HepG2 (cell line): ENCODE data around the gene RPL37A. TPM values are rescaled to one million over a fixed set of nuclear protein-coding genes. Genes with fewer than 3 reads are reported as not detected.

Experiments
- ATAC-seq: fragments of 200-7000 bp; cut with Tn5 transposase; 3 replicates; pipeline ENCODE4 v1.9.1; 2020; ENCODE audit warnings: mild to moderate bottlenecking, moderate library complexity
- BruUV-seq: library from RNA; stranded (reverse); fragments of 400-500 nt; replicated peaks from 2 replicates; lab custom pipeline; 2021; lab: Mats Ljungman, UMichigan
- CTCF ChIA-PET: fragments of 300-600 bp; formaldehyde crosslinking; extraction: SDS; loops from one replicate; lab custom pipeline; 2021; ENCODE audit warnings: low total read pairs, inconsistent platforms, low intra/inter-chr PET ratio; lab: Yijun Ruan, JAX
- POLR2A ChIA-PET: fragments of 350-600 bp; sonication (Branson Sonifier 250); formaldehyde crosslinking; loops from one replicate; lab custom pipeline; 2020; ENCODE audit warnings: antibody characterized with exemption, inconsistent platforms; lab: Yijun Ruan, JAX
- DNase-seq: peaks from one replicate; pipeline ENCODE4 v3.0.0-alpha.2; 2015; ENCODE audit warnings: low spot score
- FAIRE-seq: peaks from 3 replicates; lab custom pipeline; 2011; peaks lifted over from hg19 to GRCh38; lab: Jason Lieb, UNC
- H2AFZ ChIP-seq: one replicate; pipeline ENCODE4 v1.6.1; 2011; ENCODE audit warnings: low read length, inconsistent platforms
- H3K27ac ChIP-seq: fragments of 300-600 bp; 3 replicates; pipeline ENCODE4 v1.8.0; 2011; ENCODE audit warnings: mixed run types, mild to moderate bottlenecking, mixed read lengths, low read length, inconsistent platforms; ENCODE audit not compliant: insufficient read depth; ENCODE audit errors: extremely low read length
- H3K27me3 ChIP-seq, 2 experiments: fragments of 200-600 bp in 1 of 2; 2 replicates in 1 of 2; 3 replicates in 1 of 2; pipeline versions ENCODE4 v1.6.0 to v1.8.0; 2011; ENCODE audit warnings: low read length in 2 of 2, mild to moderate bottlenecking in 2 of 2, moderate library complexity in 2 of 2, inconsistent platforms in 1 of 2; ENCODE audit not compliant: insufficient read depth in 2 of 2, control insufficient read depth in 1 of 2
- H3K36me3 ChIP-seq, 2 experiments: fragments of 200-600 bp in 1 of 2; replicated peaks in 1 of 2; 2 replicates in 1 of 2; 3 replicates in 1 of 2; pipeline versions ENCODE4 v1.5.1 to v1.8.0; 2011; ENCODE audit warnings: low read length in 2 of 2, inconsistent platforms in 1 of 2; ENCODE audit not compliant: insufficient read depth in 2 of 2, control insufficient read depth in 1 of 2
- H3K4me1 ChIP-seq: 2 replicates; pipeline ENCODE4 v1.5.1; 2012; ENCODE audit warnings: low read length, inconsistent platforms; ENCODE audit not compliant: insufficient read depth
- H3K4me2 ChIP-seq: 2 replicates; pipeline ENCODE4 v1.6.0; 2011; ENCODE audit warnings: low read depth, low read length, inconsistent platforms
- H3K4me3 ChIP-seq, 3 experiments: fragments of 200-600 bp in 1 of 3; sonication (generic), shearing (Covaris generic) in 1 of 3; replicated peaks in 1 of 3; 2 replicates each; pipeline ENCODE4 v1.5.1; 2011 to 2016; ENCODE audit warnings: low read length in 3 of 3, inconsistent platforms in 2 of 3, low read depth in 2 of 3, mild to moderate bottlenecking in 2 of 3, control low read depth in 1 of 3, mixed read lengths in 1 of 3; ENCODE audit not compliant: insufficient read depth in 1 of 3
- H3K79me2 ChIP-seq: one replicate; pipeline ENCODE4 v1.6.1; 2011; ENCODE audit warnings: low read length, inconsistent platforms; ENCODE audit not compliant: insufficient read depth
- H3K9ac ChIP-seq: 2 replicates; pipeline ENCODE4 v1.6.0; 2011; ENCODE audit warnings: mild to moderate bottlenecking, low read depth, low read length, inconsistent platforms; ENCODE audit not compliant: insufficient read depth
- H3K9me3 ChIP-seq: 2 replicates; pipeline ENCODE4 v1.5.1; 2012; ENCODE audit warnings: mild to moderate bottlenecking, low read length
- H4K20me1 ChIP-seq: 2 replicates; pipeline ENCODE4 v1.6.0; 2011; ENCODE audit warnings: inconsistent platforms, mild to moderate bottlenecking, low read length, moderate library complexity; ENCODE audit not compliant: insufficient read depth
- EP300 ChIP-seq, 3 experiments: sonication (generic) in 1 of 3; formaldehyde crosslinking in 1 of 3; IDR thresholded peaks; 2 replicates each; pipeline versions ENCODE4 v1.5.1 to v1.6.1; 2011 to 2020; ENCODE audit warnings: low read depth in 2 of 3, low read length in 2 of 3, borderline replicate concordance in 1 of 3, improper control_type of control experiment in 1 of 3, mild to moderate bottlenecking in 1 of 3, missing genetic modification reagents in 1 of 3, moderate library complexity in 1 of 3
- HNF4A ChIP-seq: sonication (generic); formaldehyde crosslinking; IDR thresholded peaks from 2 replicates; pipeline ENCODE4 v1.4.0; 2020; ENCODE audit warnings: missing genetic modification reagents
- KDM5B ChIP-seq: sonication (generic); formaldehyde crosslinking; IDR thresholded peaks from 2 replicates; pipeline ENCODE4 v1.4.0; 2020; ENCODE audit warnings: missing genetic modification reagents, mild to moderate bottlenecking, borderline replicate concordance
- KLF9 ChIP-seq: IDR thresholded peaks from 2 replicates; pipeline ENCODE4 v1.6.1; 2016; ENCODE audit warnings: low read depth
- NFE2 ChIP-seq: sonication (generic); formaldehyde crosslinking; IDR thresholded peaks from 2 replicates; pipeline ENCODE4 v1.4.0; 2020; ENCODE audit warnings: missing genetic modification reagents
- SMARCE1 ChIP-seq: fragments of 450-650 bp; IDR thresholded peaks from 2 replicates; pipeline ENCODE4 v1.6.1; 2017; ENCODE audit warnings: borderline replicate concordance
- TIGD3 ChIP-seq: sonication (generic); formaldehyde crosslinking; IDR thresholded peaks from 2 replicates; pipeline ENCODE4 v1.5.1; 2020; ENCODE audit warnings: mild to moderate bottlenecking, missing genetic modification reagents, borderline replicate concordance
- U2AF1 ChIP-seq: fragments of 200-400 bp; formaldehyde crosslinking; optimal IDR thresholded peaks from 2 replicates; pipeline ENCODE3; 2017; ENCODE audit warnings: mild to moderate bottlenecking, low read depth, low read length
- USF2 ChIP-seq, 2 experiments: sonication (generic) in 1 of 2; formaldehyde crosslinking in 1 of 2; IDR thresholded peaks; 2 replicates each; pipeline versions ENCODE4 v1.5.1 to v1.6.1; 2011 to 2020; ENCODE audit warnings: borderline replicate concordance in 1 of 2, low read depth in 1 of 2, low read length in 1 of 2, mild to moderate bottlenecking in 1 of 2, missing genetic modification reagents in 1 of 2, moderate library complexity in 1 of 2
- XRCC5 ChIP-seq: fragments of 200-400 bp; formaldehyde crosslinking; optimal IDR thresholded peaks from 2 replicates; pipeline ENCODE3; 2017; ENCODE audit warnings: mild to moderate bottlenecking, low read length
- ZFP36 ChIP-seq: fragments of 150-350 bp; IDR thresholded peaks from 2 replicates; pipeline ENCODE4 v1.6.1; 2018; ENCODE audit warnings: borderline replicate concordance, low read length, low read depth; ENCODE audit not compliant: partially characterized antibody
- ZNF282 ChIP-seq: fragments of 450-650 bp; IDR thresholded peaks from 2 replicates; pipeline ENCODE4 v1.6.1; 2018; ENCODE audit not compliant: partially characterized antibody
- ZNF317 ChIP-seq: sonication (generic); formaldehyde crosslinking; IDR thresholded peaks from 2 replicates; pipeline ENCODE4 v1.5.0; 2020; ENCODE audit warnings: mild to moderate bottlenecking, missing genetic modification reagents
- ZNF816 ChIP-seq: sonication (generic); formaldehyde crosslinking; IDR thresholded peaks from 2 replicates; pipeline ENCODE4 v1.8.0; 2022; ENCODE audit warnings: missing genetic modification reagents, mild to moderate bottlenecking, borderline replicate concordance
- WGBS: methylation state at CpG from one replicate; pipeline ENCODE4 v1.1.6; 2017; ENCODE audit warnings: low lambda C conversion rate; 5-methylcytosine and 5-hydroxymethylcytosine counted together
- in situ Hi-C: cut with HindIII; loops from 2 replicates; pipeline ENCODE4 v1.10.0; 2017; ENCODE audit warnings: low pct_unique_long_range_greater_than_20kb; ENCODE audit not compliant: extremely low pct_ligation_motif_present
- intact Hi-C: fragments of 100-400 bp; cut with micrococcal nuclease; formaldehyde crosslinking; loops from one replicate; pipeline ENCODE4 v1.10.0; 2022; ENCODE audit not compliant: unreplicated experiment
- polyA plus RNA-seq, 8 experiments: library from polyadenylated mRNA; depleted of rRNA in 3 of 8; stranded (reverse) in 7 of 8; unstranded in 1 of 8; fragments of >200 nt; fragmentation: Illumina TruSeq in 4 of 8; extraction: Trizol in 4 of 8; gene quantifications; 2 replicates each; pipeline versions ENCODE4 v1.2.1 to v1.2.3, GENCODE V29; 2011 to 2016; ENCODE audit warnings: low read depth in 4 of 8, missing spikeins in 1 of 8, mixed read lengths in 1 of 8; ENCODE audit not compliant: insufficient read depth in 1 of 8
- total RNA-seq, 5 experiments: library from RNA; depleted of rRNA; stranded (reverse); fragments of >200 nt; fragmentation: Illumina TruSeq; extraction: Trizol; gene quantifications; 2 replicates each; pipeline ENCODE4 v1.2.3, GENCODE V29; 2016; ENCODE audit warnings: low read depth in 1 of 5

RPL37A gene
- total and polyA plus RNA-seq, 2 of the 13 experiments (the other 11 are each of a cell fraction or from before 2014, with no cell fraction given), result 6,902 to 7,910 TPM

- 35% methylated on average over 6 of the region's 6 CpGs for WGBS
- Histone ChIP-seq H3K27ac (no peak overlapping the region), H3K4me2 (no peak overlapping the region), H2AFZ (no peak overlapping the region), H3K4me1 (peaks cover 48% of the 10 kb centered on the region), H3K27me3 (peaks cover 0 to 18% of the 10 kb centered on the region in 2 experiments; a peak in 2 of 5 replicates), H3K79me2 (no peaks in the 10 kb centered on the region), H3K36me3 (no peaks in the 10 kb centered on the region), H4K20me1 (no peaks in the 10 kb centered on the region), H3K9ac (no peak overlapping the region), H3K9me3 (no peaks in the 10 kb centered on the region), H3K4me3 (no peak overlapping the region)
- no peak for FAIRE-seq
- in situ Hi-C loops (no loop called here), intact Hi-C loops (no loop called here)
- no TSS peak for BruUV-seq
- no peak for TF ChIP-seq KDM5B (CRISPR knock-in tag)
- TF ChIP-seq XRCC5, result no peak
- no peak for TF ChIP-seq ZFP36
- TF ChIP-seq U2AF1, result no peak
- TF ChIP-seq KLF9 (CRISPR knock-in tag), result no peak
- TF ChIP-seq TIGD3 (CRISPR knock-in tag), result no peak
- no peak for TF ChIP-seq ZNF317 (CRISPR knock-in tag)
- TF ChIP-seq ZNF816 (CRISPR knock-in tag), result no peak
- TF ChIP-seq ZNF282, result no peak
- no peak for TF ChIP-seq USF2 (IDR thresholded peaks at IDR 0.05; ENCODE audit: low read depth, low read length)
- TF ChIP-seq USF2 (CRISPR knock-in tag; IDR thresholded peaks at IDR 0.05; ENCODE audit: borderline replicate concordance), result no peak
- no peak for TF ChIP-seq SMARCE1
- no peak for TF ChIP-seq EP300 (IDR thresholded peaks at IDR 0.05; ENCODE audit: low read depth in 2 of 2, low read length in 2 of 2)
- TF ChIP-seq EP300 (CRISPR knock-in tag; IDR thresholded peaks at IDR 0.05; ENCODE audit: borderline replicate concordance), result no peak
- no peak for TF ChIP-seq HNF4A (CRISPR knock-in tag)
- no peak for TF ChIP-seq NFE2
- ChIA-PET POLR2A (no interaction called here), CTCF (no interaction called here)
- ATAC-seq, result no peak
- no peak for DNase-seq
Observed at GRCh38 chr2:216540920-216541319, 42.3 kb downstream of the RPL37A start.
